Measurements from ENCODE around the gene HOMEZ. TPM values are rescaled to one million over a fixed set of nuclear protein-coding genes. Genes with fewer than 3 reads are reported as not detected.

HOMEZ gene
- total RNA-seq, 1 experiment from 2014 or later: 6.2 TPM

GRCh38 chr14:23320584-23321571 lies 34.9 kb upstream of the HOMEZ start, which contains the start of gene PABPN1:
Gene PABPN1 (plus strand): TSS chr14:23321457. CDS start chr14:23321470, 13 bp downstream.
- H3K4me1 Mint-ChIP-seq: peaks cover 22 to 28% of the 10 kb centered on the region in 2 experiments
- peaks cover 34 to 46% (median 44%) of the 10 kb centered on the region in 3 experiments for H3K36me3 Mint-ChIP-seq (ENCODE audit: insufficient read depth in 1 of 3, low read depth in 3 of 3)
- H4K91ac ChIP-seq (ENCODE audit: insufficient read length, low read depth, low read length): peak within 1 kb of the TSS; percentile 14
- H3K27me3 ChIP-seq (ENCODE audit: insufficient read depth, low read length): no peaks in the 10 kb centered on the region
- WGBS (ENCODE audit: extremely low coverage, insufficient read length, low lambda C conversion rate): no CpG with 5 or more reads among the region's 63 CpGs
- no peak within 1 kb of the TSS for H3T11ph ChIP-seq (ENCODE audit: low read length)
- peaks cover 10% of the 10 kb centered on the region; the same call in 1 of the 2 replicates for H3K79me2 ChIP-seq (ENCODE audit: insufficient read depth, low read length)
- no peak within 1 kb of the TSS for H2BK12ac ChIP-seq (ENCODE audit: insufficient read length, low read depth, low read length)
- peak within 1 kb of the TSS; percentile 92 for H4K5ac ChIP-seq (ENCODE audit: insufficient read length, low read depth, low read length)
- no peak within 1 kb of the TSS for H2BK15ac ChIP-seq (ENCODE audit: low read depth, low read length)
- H3K9ac ChIP-seq (ENCODE audit: extremely low read depth, insufficient read length, low read length): peak within 1 kb of the TSS; percentile 97
- peaks cover 4% of the 10 kb centered on the region for H3K79me1 ChIP-seq (ENCODE audit: insufficient read depth, low read depth, low read length, poor library complexity, severe bottlenecking)
- no peaks in the 10 kb centered on the region for H4K20me1 ChIP-seq (ENCODE audit: control insufficient read depth, insufficient read depth, insufficient read length)
- H3K23me2 ChIP-seq (ENCODE audit: insufficient read length, low read depth, low read length, poor library complexity, severe bottlenecking): peaks cover 13% of the 10 kb centered on the region
- no peak within 1 kb of the TSS for H2AFZ ChIP-seq (ENCODE audit: low read length)
- no peaks in the 10 kb centered on the region for H3K9me3 ChIP-seq (ENCODE audit: control insufficient read depth, low read depth, low read length)
- no peak within 1 kb of the TSS for H2AK5ac ChIP-seq (ENCODE audit: insufficient read length, low read length)
- peak within 1 kb of the TSS; percentile 87 for H3K14ac ChIP-seq (ENCODE audit: insufficient read depth, low read length)
- peak within 1 kb of the TSS; percentile 13 for H2BK5ac ChIP-seq (ENCODE audit: insufficient read length, low read length)
- peak; percentile 100 for DNase-seq
- no peaks in the 10 kb centered on the region; a peak in 1 of 5 replicates for H3K9me3 Mint-ChIP-seq
- H3K23ac ChIP-seq (ENCODE audit: insufficient read length, low read depth, low read length): no peak within 1 kb of the TSS
- no peak within 1 kb of the TSS; the same call in 1 of the 2 replicates for H3K4ac ChIP-seq (ENCODE audit: low read depth, low read length)
- H3K4me1 ChIP-seq (ENCODE audit: insufficient read depth, low read length): peaks cover 3% of the 10 kb centered on the region; the same call in 1 of the 2 replicates
- H3K27ac Mint-ChIP-seq: peak within 1 kb of the TSS; percentile 99
- no peak within 1 kb of the TSS for H3K56ac ChIP-seq (ENCODE audit: insufficient read length, low read depth, low read length)
- no peaks in the 10 kb centered on the region for H3K27me3 Mint-ChIP-seq (ENCODE audit: low read depth)
- peak within 1 kb of the TSS; percentile 94 for H3K4me2 ChIP-seq (ENCODE audit: insufficient read depth, insufficient read length, low read length)
- no peak for TF ChIP-seq CTCF (conservative IDR thresholded peaks at IDR 0.05)
- peak within 1 kb of the TSS; percentile 19 for H4K8ac ChIP-seq (replicated peaks; ENCODE audit: insufficient read length, low read depth, low read length)
- peak within 1 kb of the TSS; percentile 94 for H3K27ac ChIP-seq (ENCODE audit: insufficient read length, low read depth, low read length)
- peak within 1 kb of the TSS; percentile 91 for H2BK120ac ChIP-seq (ENCODE audit: low read depth, low read length, poor library complexity, severe bottlenecking)
- H3K18ac ChIP-seq (ENCODE audit: insufficient read length, low read depth, low read length): peak within 1 kb of the TSS; percentile 83
- H2BK20ac ChIP-seq (ENCODE audit: low read depth, low read length, poor library complexity, severe bottlenecking): no peak within 1 kb of the TSS
- peak within 1 kb of the TSS; percentile 95 to 97 for H3K4me3 Mint-ChIP-seq
